ENCODE data around the gene C5AR1.

GRCh38 chr19:47260476-47260875, 49.2 kb upstream of the C5AR1 start:
- TF ChIP-seq CTCF (IDR thresholded peaks at IDR 0.05) = no peak
- TF ChIP-seq CHD2 (IDR thresholded peaks at IDR 0.05; ENCODE audit: low read length, partially characterized antibody) = no peak
- TF ChIP-seq EZH2phosphoT487 (IDR thresholded peaks at IDR 0.05; ENCODE audit: borderline replicate concordance, low read depth) = no peak

Data from SK-N-SH (cell line).